ENCODE results near the gene TFRC. TPM values are rescaled to one million over a fixed set of nuclear protein-coding genes. Genes with fewer than 3 reads are reported as not detected.

TFRC gene
- total RNA-seq, 1 experiment from 2014 or later = 143 TPM

DNA sequence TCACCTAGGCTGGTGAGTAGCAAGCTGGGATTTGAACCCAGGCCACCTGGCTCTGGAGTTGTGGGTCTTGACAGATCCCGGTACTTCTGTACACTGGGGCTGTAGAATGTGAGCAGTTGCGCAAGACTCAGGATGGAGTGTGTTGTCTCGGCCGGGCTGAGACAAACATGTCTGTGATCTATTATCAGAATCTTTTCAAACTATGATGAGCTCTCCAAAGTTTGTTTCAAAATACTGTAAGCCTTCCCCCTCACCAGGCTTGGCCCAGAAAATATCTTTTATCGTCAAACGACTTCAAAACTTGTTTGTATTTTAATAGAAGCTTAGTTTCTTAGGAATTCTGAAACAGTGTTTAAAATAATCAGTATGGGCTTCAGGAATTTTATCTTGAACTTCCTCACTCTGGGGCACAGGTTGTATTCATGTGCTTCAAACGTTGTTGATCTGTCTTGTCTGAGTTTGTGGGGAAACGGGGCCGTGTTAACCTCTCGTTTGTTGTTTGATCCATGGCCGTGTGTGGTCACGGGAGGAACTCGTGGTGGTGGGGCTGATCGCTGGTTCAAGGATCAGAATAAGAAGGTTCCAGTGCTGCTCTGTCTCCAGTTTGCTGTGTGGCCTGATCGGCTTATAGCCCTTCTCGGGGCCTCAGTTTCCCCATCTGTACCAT lies 40.3 kb upstream of the TFRC start:
- ChIA-PET CTCF (interaction anchor here (2.3 kb wide), 1 partner anchor 11 kb away, joined by 10 read pairs; no protein-coding TSS in a partner anchor), POLR2A (no interaction called here)
- H3K4me1 Mint-ChIP-seq = peaks cover 6% of the 10 kb centered on the region
- no peak overlapping the region for H3K27ac Mint-ChIP-seq
- no peak overlapping the region for H3K4me3 Mint-ChIP-seq
- ATAC-seq = no peak
- TF ChIP-seq, protein P1, sequence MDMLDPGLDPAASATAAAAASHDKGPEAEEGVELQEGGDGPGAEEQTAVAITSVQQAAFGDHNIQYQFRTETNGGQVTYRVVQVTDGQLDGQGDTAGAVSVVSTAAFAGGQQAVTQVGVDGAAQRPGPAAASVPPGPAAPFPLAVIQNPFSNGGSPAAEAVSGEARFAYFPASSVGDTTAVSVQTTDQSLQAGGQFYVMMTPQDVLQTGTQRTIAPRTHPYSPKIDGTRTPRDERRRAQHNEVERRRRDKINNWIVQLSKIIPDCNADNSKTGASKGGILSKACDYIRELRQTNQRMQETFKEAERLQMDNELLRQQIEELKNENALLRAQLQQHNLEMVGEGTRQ (CRISPR knock-in tag; IDR thresholded peaks at IDR 0.05) = no peak
- TF ChIP-seq NFE2L1 (CRISPR knock-in tag; IDR thresholded peaks at IDR 0.05) (no peak), NR2C2 (CRISPR knock-in tag; IDR thresholded peaks at IDR 0.05) (no peak), JAZF1 (CRISPR knock-in tag; IDR thresholded peaks at IDR 0.05) (no peak), ZNF121 (CRISPR knock-in tag; IDR thresholded peaks at IDR 0.05) (no peak), GRHL2 (CRISPR knock-in tag; IDR thresholded peaks at IDR 0.05; ENCODE audit: insufficient replicate concordance, severe bottlenecking) (no peak), ZNF671 (CRISPR knock-in tag; IDR thresholded peaks at IDR 0.05) (no peak), ZBTB21 (CRISPR knock-in tag; IDR thresholded peaks at IDR 0.05; ENCODE audit: borderline replicate concordance) (no peak)
- TF ChIP-seq, protein P2, sequence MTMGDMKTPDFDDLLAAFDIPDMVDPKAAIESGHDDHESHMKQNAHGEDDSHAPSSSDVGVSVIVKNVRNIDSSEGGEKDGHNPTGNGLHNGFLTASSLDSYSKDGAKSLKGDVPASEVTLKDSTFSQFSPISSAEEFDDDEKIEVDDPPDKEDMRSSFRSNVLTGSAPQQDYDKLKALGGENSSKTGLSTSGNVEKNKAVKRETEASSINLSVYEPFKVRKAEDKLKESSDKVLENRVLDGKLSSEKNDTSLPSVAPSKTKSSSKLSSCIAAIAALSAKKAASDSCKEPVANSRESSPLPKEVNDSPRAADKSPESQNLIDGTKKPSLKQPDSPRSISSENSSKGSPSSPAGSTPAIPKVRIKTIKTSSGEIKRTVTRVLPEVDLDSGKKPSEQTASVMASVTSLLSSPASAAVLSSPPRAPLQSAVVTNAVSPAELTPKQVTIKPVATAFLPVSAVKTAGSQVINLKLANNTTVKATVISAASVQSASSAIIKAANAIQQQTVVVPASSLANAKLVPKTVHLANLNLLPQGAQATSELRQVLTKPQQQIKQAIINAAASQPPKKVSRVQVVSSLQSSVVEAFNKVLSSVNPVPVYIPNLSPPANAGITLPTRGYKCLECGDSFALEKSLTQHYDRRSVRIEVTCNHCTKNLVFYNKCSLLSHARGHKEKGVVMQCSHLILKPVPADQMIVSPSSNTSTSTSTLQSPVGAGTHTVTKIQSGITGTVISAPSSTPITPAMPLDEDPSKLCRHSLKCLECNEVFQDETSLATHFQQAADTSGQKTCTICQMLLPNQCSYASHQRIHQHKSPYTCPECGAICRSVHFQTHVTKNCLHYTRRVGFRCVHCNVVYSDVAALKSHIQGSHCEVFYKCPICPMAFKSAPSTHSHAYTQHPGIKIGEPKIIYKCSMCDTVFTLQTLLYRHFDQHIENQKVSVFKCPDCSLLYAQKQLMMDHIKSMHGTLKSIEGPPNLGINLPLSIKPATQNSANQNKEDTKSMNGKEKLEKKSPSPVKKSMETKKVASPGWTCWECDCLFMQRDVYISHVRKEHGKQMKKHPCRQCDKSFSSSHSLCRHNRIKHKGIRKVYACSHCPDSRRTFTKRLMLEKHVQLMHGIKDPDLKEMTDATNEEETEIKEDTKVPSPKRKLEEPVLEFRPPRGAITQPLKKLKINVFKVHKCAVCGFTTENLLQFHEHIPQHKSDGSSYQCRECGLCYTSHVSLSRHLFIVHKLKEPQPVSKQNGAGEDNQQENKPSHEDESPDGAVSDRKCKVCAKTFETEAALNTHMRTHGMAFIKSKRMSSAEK (CRISPR knock-in tag; IDR thresholded peaks at IDR 0.05; ENCODE audit: borderline replicate concordance) = no peak
- TF ChIP-seq, protein P3, sequence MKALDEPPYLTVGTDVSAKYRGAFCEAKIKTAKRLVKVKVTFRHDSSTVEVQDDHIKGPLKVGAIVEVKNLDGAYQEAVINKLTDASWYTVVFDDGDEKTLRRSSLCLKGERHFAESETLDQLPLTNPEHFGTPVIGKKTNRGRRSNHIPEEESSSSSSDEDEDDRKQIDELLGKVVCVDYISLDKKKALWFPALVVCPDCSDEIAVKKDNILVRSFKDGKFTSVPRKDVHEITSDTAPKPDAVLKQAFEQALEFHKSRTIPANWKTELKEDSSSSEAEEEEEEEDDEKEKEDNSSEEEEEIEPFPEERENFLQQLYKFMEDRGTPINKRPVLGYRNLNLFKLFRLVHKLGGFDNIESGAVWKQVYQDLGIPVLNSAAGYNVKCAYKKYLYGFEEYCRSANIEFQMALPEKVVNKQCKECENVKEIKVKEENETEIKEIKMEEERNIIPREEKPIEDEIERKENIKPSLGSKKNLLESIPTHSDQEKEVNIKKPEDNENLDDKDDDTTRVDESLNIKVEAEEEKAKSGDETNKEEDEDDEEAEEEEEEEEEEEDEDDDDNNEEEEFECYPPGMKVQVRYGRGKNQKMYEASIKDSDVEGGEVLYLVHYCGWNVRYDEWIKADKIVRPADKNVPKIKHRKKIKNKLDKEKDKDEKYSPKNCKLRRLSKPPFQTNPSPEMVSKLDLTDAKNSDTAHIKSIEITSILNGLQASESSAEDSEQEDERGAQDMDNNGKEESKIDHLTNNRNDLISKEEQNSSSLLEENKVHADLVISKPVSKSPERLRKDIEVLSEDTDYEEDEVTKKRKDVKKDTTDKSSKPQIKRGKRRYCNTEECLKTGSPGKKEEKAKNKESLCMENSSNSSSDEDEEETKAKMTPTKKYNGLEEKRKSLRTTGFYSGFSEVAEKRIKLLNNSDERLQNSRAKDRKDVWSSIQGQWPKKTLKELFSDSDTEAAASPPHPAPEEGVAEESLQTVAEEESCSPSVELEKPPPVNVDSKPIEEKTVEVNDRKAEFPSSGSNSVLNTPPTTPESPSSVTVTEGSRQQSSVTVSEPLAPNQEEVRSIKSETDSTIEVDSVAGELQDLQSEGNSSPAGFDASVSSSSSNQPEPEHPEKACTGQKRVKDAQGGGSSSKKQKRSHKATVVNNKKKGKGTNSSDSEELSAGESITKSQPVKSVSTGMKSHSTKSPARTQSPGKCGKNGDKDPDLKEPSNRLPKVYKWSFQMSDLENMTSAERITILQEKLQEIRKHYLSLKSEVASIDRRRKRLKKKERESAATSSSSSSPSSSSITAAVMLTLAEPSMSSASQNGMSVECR (CRISPR knock-in tag; IDR thresholded peaks at IDR 0.05; ENCODE audit: borderline replicate concordance) = no peak
- TF ChIP-seq, protein P4, sequence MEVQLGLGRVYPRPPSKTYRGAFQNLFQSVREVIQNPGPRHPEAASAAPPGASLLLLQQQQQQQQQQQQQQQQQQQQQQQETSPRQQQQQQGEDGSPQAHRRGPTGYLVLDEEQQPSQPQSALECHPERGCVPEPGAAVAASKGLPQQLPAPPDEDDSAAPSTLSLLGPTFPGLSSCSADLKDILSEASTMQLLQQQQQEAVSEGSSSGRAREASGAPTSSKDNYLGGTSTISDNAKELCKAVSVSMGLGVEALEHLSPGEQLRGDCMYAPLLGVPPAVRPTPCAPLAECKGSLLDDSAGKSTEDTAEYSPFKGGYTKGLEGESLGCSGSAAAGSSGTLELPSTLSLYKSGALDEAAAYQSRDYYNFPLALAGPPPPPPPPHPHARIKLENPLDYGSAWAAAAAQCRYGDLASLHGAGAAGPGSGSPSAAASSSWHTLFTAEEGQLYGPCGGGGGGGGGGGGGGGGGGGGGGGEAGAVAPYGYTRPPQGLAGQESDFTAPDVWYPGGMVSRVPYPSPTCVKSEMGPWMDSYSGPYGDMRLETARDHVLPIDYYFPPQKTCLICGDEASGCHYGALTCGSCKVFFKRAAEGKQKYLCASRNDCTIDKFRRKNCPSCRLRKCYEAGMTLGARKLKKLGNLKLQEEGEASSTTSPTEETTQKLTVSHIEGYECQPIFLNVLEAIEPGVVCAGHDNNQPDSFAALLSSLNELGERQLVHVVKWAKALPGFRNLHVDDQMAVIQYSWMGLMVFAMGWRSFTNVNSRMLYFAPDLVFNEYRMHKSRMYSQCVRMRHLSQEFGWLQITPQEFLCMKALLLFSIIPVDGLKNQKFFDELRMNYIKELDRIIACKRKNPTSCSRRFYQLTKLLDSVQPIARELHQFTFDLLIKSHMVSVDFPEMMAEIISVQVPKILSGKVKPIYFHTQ (CRISPR knock-in tag; IDR thresholded peaks at IDR 0.05) = no peak
- TF ChIP-seq, protein P5, sequence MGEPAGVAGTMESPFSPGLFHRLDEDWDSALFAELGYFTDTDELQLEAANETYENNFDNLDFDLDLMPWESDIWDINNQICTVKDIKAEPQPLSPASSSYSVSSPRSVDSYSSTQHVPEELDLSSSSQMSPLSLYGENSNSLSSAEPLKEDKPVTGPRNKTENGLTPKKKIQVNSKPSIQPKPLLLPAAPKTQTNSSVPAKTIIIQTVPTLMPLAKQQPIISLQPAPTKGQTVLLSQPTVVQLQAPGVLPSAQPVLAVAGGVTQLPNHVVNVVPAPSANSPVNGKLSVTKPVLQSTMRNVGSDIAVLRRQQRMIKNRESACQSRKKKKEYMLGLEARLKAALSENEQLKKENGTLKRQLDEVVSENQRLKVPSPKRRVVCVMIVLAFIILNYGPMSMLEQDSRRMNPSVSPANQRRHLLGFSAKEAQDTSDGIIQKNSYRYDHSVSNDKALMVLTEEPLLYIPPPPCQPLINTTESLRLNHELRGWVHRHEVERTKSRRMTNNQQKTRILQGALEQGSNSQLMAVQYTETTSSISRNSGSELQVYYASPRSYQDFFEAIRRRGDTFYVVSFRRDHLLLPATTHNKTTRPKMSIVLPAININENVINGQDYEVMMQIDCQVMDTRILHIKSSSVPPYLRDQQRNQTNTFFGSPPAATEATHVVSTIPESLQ (CRISPR knock-in tag; IDR thresholded peaks at IDR 0.05) = no peak
- H3K36me3 Mint-ChIP-seq = no peaks in the 10 kb centered on the region
- H3K9me3 Mint-ChIP-seq = no peaks in the 10 kb centered on the region
- no peaks in the 10 kb centered on the region for H3K27me3 Mint-ChIP-seq (ENCODE audit: low read depth)
- DNase-seq (ENCODE audit: low spot score) = no peak

Measured in WTC11 (cell line).